ENCODE results near the gene CHRDL1. TPM values are rescaled to one million over a fixed set of nuclear protein-coding genes. Genes with fewer than 3 reads are reported as not detected.

Gene CHRDL1, protein sequence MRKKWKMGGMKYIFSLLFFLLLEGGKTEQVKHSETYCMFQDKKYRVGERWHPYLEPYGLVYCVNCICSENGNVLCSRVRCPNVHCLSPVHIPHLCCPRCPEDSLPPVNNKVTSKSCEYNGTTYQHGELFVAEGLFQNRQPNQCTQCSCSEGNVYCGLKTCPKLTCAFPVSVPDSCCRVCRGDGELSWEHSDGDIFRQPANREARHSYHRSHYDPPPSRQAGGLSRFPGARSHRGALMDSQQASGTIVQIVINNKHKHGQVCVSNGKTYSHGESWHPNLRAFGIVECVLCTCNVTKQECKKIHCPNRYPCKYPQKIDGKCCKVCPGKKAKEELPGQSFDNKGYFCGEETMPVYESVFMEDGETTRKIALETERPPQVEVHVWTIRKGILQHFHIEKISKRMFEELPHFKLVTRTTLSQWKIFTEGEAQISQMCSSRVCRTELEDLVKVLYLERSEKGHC
- total RNA-seq (not detected in 2 replicates), polyA plus RNA-seq (not detected in 2 replicates), polyA minus RNA-seq (not detected in 2 replicates), Bru-seq, nascent RNA (not detected), BruChase-seq, experiment 1, labeled RNA remaining after a 6-hour chase (not detected), BruChase-seq, experiment 2, labeled RNA remaining after a 2-hour chase (not detected)
- not detected in 2 replicates for polyA plus RNA-seq (2011; cell fraction: cytosol; rRNA removed)
- not detected in 2 replicates for polyA plus RNA-seq (2011; cell fraction: nucleus; rRNA removed)
- polyA plus RNA-seq (2012): not detected in 2 replicates
- not detected for polyA minus RNA-seq (2011; cell fraction: cytosol; rRNA and poly(A)+ RNA removed)
- not detected in 2 replicates for polyA minus RNA-seq (2011; cell fraction: nucleus; rRNA and poly(A)+ RNA removed)
- long read RNA-seq: 0 reads

DNA sequence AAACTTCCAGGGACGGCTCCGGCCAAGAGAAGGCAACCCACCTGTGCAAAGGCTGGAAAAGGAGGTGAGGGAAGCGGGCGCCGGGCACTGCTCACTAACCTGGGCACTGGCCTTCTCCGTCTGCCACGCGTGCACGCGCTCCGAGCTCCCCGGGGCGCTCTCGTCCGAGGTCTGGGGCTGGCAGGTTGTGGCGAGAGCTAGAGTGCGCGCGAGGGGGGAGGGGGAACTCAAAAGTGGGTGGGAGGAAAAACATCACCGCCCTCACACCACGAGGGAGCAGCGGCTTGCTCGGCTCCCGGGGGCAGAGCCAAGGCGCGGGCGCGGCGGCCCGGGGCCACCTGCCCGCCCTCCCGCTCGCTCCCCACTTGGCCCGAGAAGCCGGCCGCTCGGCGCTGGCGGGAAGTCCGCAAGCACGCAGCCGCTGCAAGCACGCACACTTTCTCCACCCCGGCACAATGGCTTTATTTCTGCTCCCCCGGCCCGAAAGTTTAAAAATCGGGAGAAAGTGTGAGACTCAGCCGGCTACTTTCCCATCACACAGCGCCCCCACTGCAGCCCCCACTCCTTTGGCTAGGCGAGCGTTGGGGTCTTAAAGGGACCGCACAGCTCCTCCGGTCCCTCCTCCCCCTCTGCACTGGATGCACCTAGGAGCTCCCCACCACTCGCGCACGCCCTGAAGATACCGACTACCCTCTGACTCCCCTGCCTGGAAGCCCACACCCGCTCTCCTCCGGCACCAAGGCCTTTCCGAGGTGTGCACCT, at the start of gene CHRDL1:
CHRDL1 (minus strand) TSS at position 173 of the 762 bp plus-strand sequence. CDS start 3,636 bp downstream, outside the sequence.
- POLR2A ChIA-PET: no interaction called here
- intact Hi-C loops (cut with micrococcal nuclease): no loop called here
- H3K4me1 ChIP-seq (ENCODE audit: control insufficient read depth, extremely low read depth, insufficient read depth, low read length): no peaks in the 10 kb centered on the region

More for the DNA sequence above, at the start of gene CHRDL1:
- no peaks in the 10 kb centered on the region for H3K27me3 ChIP-seq (ENCODE audit: control insufficient read depth in 2 of 2, insufficient read depth in 2 of 2, low read length in 2 of 2)
- H3K4me3 ChIP-seq (replicated peaks in 1 of 3; ENCODE audit: insufficient read depth in 1 of 3, low read depth in 1 of 3, low read length in 3 of 3): no peak within 1 kb of the TSS
- H3K4me2 ChIP-seq (ENCODE audit: insufficient read depth, low read length): no peak within 1 kb of the TSS
- H3K9ac ChIP-seq (replicated peaks; ENCODE audit: extremely low read depth, insufficient read depth, low read length): no peak within 1 kb of the TSS
- H4K20me1 ChIP-seq (replicated peaks; ENCODE audit: control insufficient read depth, extremely low read depth, insufficient read depth, low read length): no peaks in the 10 kb centered on the region
- H3K9me3 ChIP-seq (replicated peaks; ENCODE audit: control insufficient read depth, insufficient read depth, low read length): no peaks in the 10 kb centered on the region
- no peaks in the 10 kb centered on the region for H3K9me1 ChIP-seq (replicated peaks; ENCODE audit: control insufficient read depth, extremely low read depth, insufficient read depth, low read length)
- FAIRE-seq (no peak), DNase-seq (ENCODE audit: low read depth, low spot score) (no peak)
- no TSS peak for BruUV-seq (replicated peaks)
- dilution Hi-C loops (cut with MboI; ENCODE audit: extremely low pct_ligation_motif_present, low sequenced_read_pairs): no loop called here
- CTCF ChIA-PET: interaction anchor here (0.8 kb wide), 1 partner anchor 52 kb away, joined by 3 read pairs; no protein-coding TSS in a partner anchor
- no peak within 1 kb of the TSS for H3K27ac ChIP-seq (ENCODE audit: insufficient read depth, low read depth, low read length)
- H3K36me3 ChIP-seq (ENCODE audit: control insufficient read depth in 2 of 2, extremely low read depth in 1 of 2, insufficient read depth in 2 of 2, low read length in 2 of 2): no peaks in the 10 kb centered on the region
- no peaks in the 10 kb centered on the region for H3K79me2 ChIP-seq (ENCODE audit: control insufficient read depth, insufficient read depth, low read length)
- H2AFZ ChIP-seq (ENCODE audit: low read depth, low read length): no peak within 1 kb of the TSS
- TF ChIP-seq, protein P1, sequence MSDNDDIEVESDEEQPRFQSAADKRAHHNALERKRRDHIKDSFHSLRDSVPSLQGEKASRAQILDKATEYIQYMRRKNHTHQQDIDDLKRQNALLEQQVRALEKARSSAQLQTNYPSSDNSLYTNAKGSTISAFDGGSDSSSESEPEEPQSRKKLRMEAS (IDR thresholded peaks at IDR 0.05; ENCODE audit: insufficient read depth, insufficient read length): no peak
- TF ChIP-seq JUN (IDR thresholded peaks at IDR 0.05; ENCODE audit: borderline replicate concordance, insufficient read depth, insufficient read length, low read depth) (no peak), MYC (IDR thresholded peaks at IDR 0.05; ENCODE audit: low read depth, low read length) (no peak), POLR2A (IDR thresholded peaks at IDR 0.05; ENCODE audit: low read depth, low read length) (no peak), FOS (IDR thresholded peaks at IDR 0.05; ENCODE audit: borderline replicate concordance, insufficient read depth, low read length) (no peak), EZH2 (IDR thresholded peaks at IDR 0.05; ENCODE audit: borderline replicate concordance, low read depth, low read length, severe bottlenecking) (no peak), POLR2AphosphoS5 (IDR thresholded peaks at IDR 0.05; ENCODE audit: insufficient read depth, low read depth, low read length) (no peak), GATA2 (IDR thresholded peaks at IDR 0.05; ENCODE audit: insufficient read depth, insufficient read length, low read depth, low read length) (no peak)
- TF ChIP-seq, protein P2, sequence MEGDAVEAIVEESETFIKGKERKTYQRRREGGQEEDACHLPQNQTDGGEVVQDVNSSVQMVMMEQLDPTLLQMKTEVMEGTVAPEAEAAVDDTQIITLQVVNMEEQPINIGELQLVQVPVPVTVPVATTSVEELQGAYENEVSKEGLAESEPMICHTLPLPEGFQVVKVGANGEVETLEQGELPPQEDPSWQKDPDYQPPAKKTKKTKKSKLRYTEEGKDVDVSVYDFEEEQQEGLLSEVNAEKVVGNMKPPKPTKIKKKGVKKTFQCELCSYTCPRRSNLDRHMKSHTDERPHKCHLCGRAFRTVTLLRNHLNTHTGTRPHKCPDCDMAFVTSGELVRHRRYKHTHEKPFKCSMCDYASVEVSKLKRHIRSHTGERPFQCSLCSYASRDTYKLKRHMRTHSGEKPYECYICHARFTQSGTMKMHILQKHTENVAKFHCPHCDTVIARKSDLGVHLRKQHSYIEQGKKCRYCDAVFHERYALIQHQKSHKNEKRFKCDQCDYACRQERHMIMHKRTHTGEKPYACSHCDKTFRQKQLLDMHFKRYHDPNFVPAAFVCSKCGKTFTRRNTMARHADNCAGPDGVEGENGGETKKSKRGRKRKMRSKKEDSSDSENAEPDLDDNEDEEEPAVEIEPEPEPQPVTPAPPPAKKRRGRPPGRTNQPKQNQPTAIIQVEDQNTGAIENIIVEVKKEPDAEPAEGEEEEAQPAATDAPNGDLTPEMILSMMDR (IDR thresholded peaks at IDR 0.05; ENCODE audit: extremely low read depth in 1 of 2, insufficient read depth in 1 of 2, low read depth in 1 of 2, low read length in 2 of 2): no peak

All from endothelial cell of umbilical vein (primary cell).